Right lobe of liver (tissue), 6 donors: Measurements from ENCODE around the gene ITPR3. TPM values are rescaled to one million over a fixed set of nuclear protein-coding genes. Genes with fewer than 3 reads are reported as not detected.

Source experiments
- ATAC-seq, 4 donors: fragments of 200-7000 bp; cut with Tn5 transposase; one replicate each; pipeline ENCODE4 v1.9.1; 2020; ENCODE audit warnings: mild to moderate bottlenecking in 4 of 4, moderate library complexity in 4 of 4
- DNase-seq, 3 donors: peaks; one replicate each; pipeline ENCODE4 v3.0.0-alpha.2; 2020
- H3K27ac ChIP-seq, 3 donors: fragments of 200-600 bp; one replicate each; pipeline ENCODE4 v1.8.0; 2022
- H3K27me3 ChIP-seq, 2 donors: fragments of 200-600 bp; one replicate each; pipeline ENCODE4 v1.8.0; 2022
- H3K36me3 ChIP-seq, 4 donors: fragments of 200-600 bp; sonication (generic) in 1 of 4; one replicate each; pipeline versions ENCODE4 v1.5.1 to v1.8.0; 2017 to 2022; ENCODE audit warnings: control low read depth in 1 of 4
- H3K4me1 ChIP-seq, 4 donors: fragments of 200-600 bp; sonication (generic) in 1 of 4; one replicate each; pipeline versions ENCODE4 v1.5.1 to v1.8.0; 2017 to 2022; ENCODE audit warnings: control low read depth in 1 of 4
- H3K4me3 ChIP-seq, 3 donors: fragments of 200-600 bp; one replicate each; pipeline ENCODE4 v1.8.0; 2022
- H3K9me3 ChIP-seq, 4 donors: fragments of 200-600 bp; sonication (generic) in 1 of 4; one replicate each; pipeline versions ENCODE4 v1.5.1 to v1.8.0; 2017 to 2022; ENCODE audit warnings: control low read depth in 1 of 4
- CTCF ChIP-seq, 4 donors: fragments of 200-600 bp in 3 of 4; fragments of 450-650 bp in 1 of 4; IDR thresholded peaks; one replicate each; pipeline versions ENCODE4 v1.5.1 to v1.8.0; 2016 to 2022; ENCODE audit warnings: antibody characterized with exemption in 4 of 4, mild to moderate bottlenecking in 2 of 4
- POLR2A ChIP-seq: fragments of 450-650 bp; IDR thresholded peaks from one replicate; pipeline ENCODE4 v1.6.1; 2017; ENCODE audit warnings: antibody characterized with exemption, mild to moderate bottlenecking
- WGBS: methylation state at CpG from one replicate; pipeline ENCODE4 v1.1.6; 2018; ENCODE audit warnings: low coverage, low lambda C conversion rate; ENCODE audit not compliant: insufficient coverage; ENCODE audit errors: missing lambda C conversion rate; 5-methylcytosine and 5-hydroxymethylcytosine counted together
- intact Hi-C, 2 donors: fragments of 100-400 bp; cut with DNase I; formaldehyde crosslinking; loops; one replicate each; pipeline versions ENCODE4 v1.11.2 to v1.14.1; 2022
- total RNA-seq, 6 experiments: library from RNA; depleted of rRNA in 2 of 6; stranded (reverse); fragments of >200 nt in 2 of 6; fragmentation: NEBNext Ultra II Directional in 3 of 6; extraction: Animal tissue kit (Norgen Biotek cat#: 25700) in 3 of 6; gene quantifications; one replicate each; pipeline versions ENCODE4 v1.1.0 to v1.2.4, GENCODE V29; 2016 to 2023
- donor health status: DM: no; HTN: yes; CAD: no.
- donor health status: DM: no; HTN: no; CAD: no.
- donor health status: DM: no; HTN: no; CAD: no.
- donor health status: DM: no; HTN: yes; CAD: no.
- donor health status: DM: no; HTN: yes; CAD: no.

Gene ITPR3
- total RNA-seq, 6 experiments from 2014 or later = 0.79 to 3.5 (median 1.6) TPM

- 61% methylated on average over 4 of the region's 5 CpGs for WGBS
- Histone ChIP-seq H3K27me3 (no peaks in the 10 kb centered on the region), H3K27ac (no peak overlapping the region), H3K4me3 (no peak overlapping the region), H3K9me3 (no peaks in the 10 kb centered on the region), H3K36me3 (no peaks in the 10 kb centered on the region), H3K4me1 (no peaks in the 10 kb centered on the region)
- DNase-seq = no peak
- intact Hi-C loops = no loop called here
- ATAC-seq = no peak
- TF ChIP-seq CTCF (IDR thresholded peaks at IDR 0.05) (no peak), POLR2A (no peak)
Observed at GRCh38 chr6:33656844-33657243, 35.7 kb downstream of the ITPR3 start.

- no peaks in the 10 kb centered on the region for H3K9me3 ChIP-seq
- no peaks in the 10 kb centered on the region for H3K4me1 ChIP-seq
- intact Hi-C loops = no loop called here
- 87% methylated on average over 13 of the region's 16 CpGs for whole genome bisulfite sequencing
- no peak overlapping the region for H3K27ac ChIP-seq
- H3K4me3 ChIP-seq = no peak overlapping the region
- ATAC-seq (no peak), DNase-seq (no peak)
- H3K27me3 ChIP-seq = no peaks in the 10 kb centered on the region
- TF ChIP-seq CTCF (IDR thresholded peaks at IDR 0.05) (no peak), POLR2A (no peak)
- H3K36me3 ChIP-seq = no peaks in the 10 kb centered on the region
Observed at GRCh38 chr6:33658982-33659689, 38.0 kb downstream of the ITPR3 start.

- WGBS = 83% methylated on average over 5 of the region's 6 CpGs
- Histone ChIP-seq H3K27ac (no peak overlapping the region), H3K4me3 (no peak overlapping the region), H3K36me3 (no peaks in the 10 kb centered on the region), H3K4me1 (no peaks in the 10 kb centered on the region), H3K27me3 (no peaks in the 10 kb centered on the region), H3K9me3 (no peaks in the 10 kb centered on the region)
- TF ChIP-seq CTCF (IDR thresholded peaks at IDR 0.05) (no peak), POLR2A (no peak)
- DNase-seq = no peak
- ATAC-seq = no peak
- intact Hi-C loops = no loop called here
Observed at GRCh38 chr6:33659986-33660385, 38.9 kb downstream of the ITPR3 start.

GRCh38 chr6:33661106-33661838, 40.1 kb downstream of the ITPR3 start:
- H3K36me3 ChIP-seq = no peaks in the 10 kb centered on the region
- H3K27me3 ChIP-seq = no peaks in the 10 kb centered on the region
- no peaks in the 10 kb centered on the region for H3K4me1 ChIP-seq
- H3K4me3 ChIP-seq = no peak overlapping the region
- intact Hi-C loops = no loop called here
- DNase-seq (no peak), ATAC-seq (no peak)
- TF ChIP-seq CTCF (IDR thresholded peaks at IDR 0.05) = no peak
- H3K9me3 ChIP-seq = no peaks in the 10 kb centered on the region
- H3K27ac ChIP-seq = no peak overlapping the region
- 85% methylated on average over 6 of the region's 10 CpGs for WGBS
